Smooth muscle cell of the brain vasculature (primary cell): ENCODE results near the gene BICRAL.
"Not testable (repeated sequence)": the region's sequence is repeated elsewhere in the genome, so short reads cannot be mapped to it uniquely, and the experiment has no call there.

ENCODE experiments used
- DNase-seq: peaks from one replicate; pipeline ENCODE4 v3.0.0-alpha.2; 2012; ENCODE audit warnings: low read depth, low spot score

Gene BICRAL

DNA sequence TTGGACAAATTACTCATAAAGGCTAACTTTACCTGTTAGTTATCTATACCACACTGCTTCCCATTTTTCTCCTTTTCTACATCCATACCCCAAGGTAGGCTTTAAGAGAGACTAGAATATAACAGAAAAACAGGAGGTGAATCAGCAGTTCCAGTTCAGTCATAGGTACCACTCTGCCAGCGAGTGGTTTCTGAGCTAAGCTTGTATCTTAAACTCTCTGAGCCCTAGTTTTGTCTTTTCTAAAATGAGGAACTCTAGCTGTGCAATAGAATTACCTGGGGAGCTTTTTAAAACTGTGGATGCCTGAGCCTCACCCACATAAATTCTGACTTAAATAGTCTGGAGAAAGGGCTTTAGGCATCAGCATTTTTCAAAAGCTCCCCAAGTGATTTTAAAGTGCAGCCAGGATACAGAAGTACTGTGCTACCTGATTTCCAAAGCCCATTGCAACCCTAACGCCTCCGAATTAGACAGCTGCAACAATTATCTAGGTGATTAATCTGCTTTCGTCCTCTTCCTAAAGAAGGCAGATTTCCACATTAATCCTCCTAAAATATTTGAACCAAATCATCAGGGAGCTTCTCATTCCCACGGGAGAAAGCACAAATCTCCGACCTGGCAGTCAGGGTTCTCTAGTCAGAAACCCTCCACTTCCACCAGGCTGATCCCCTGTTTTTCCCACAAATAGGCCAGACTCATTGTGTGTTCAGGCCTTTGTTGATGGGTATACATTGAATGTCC, 60.2 kb downstream of the BICRAL start:
- no peak for DNase-seq

DNA sequence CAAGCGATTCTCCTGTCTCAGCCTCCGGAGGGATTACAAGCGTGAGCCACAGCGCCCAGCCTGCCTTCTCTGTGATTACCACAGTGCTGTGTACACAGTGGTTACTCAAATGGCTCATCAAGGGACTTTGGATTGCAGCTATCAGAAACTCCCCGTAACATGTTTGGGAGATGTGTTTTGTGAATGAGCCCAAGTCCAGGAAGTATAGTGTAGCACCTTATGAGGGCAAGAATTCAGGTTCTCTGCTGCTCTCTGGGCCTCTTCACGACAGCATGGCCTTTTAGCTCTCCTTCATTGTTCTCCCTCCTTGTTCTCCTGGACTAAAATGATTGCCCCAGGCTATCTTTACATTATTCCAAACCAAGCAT, 63.5 kb downstream of the BICRAL start:
- no peak for DNase-seq

DNA sequence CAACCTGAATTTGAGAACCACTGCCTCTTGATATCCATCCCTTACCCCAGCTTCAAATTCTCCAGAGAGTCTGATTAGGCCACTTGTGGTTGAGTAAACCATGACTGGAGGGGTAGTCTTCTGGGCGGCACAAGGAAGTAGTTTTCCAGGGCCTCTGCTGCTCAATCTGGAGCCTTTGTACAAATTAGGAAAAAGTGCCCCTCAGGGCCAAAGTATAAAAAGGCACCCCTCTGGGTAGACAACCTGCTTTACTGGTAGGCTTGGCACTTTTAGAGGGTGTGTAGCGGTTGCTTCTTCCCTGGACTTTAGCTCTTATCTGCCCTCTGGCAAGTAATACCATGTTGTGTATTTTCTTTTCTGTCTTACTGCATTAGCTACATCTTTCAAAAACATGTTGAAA, 64.7 kb downstream of the BICRAL start:
- DNase-seq: no peak

DNA sequence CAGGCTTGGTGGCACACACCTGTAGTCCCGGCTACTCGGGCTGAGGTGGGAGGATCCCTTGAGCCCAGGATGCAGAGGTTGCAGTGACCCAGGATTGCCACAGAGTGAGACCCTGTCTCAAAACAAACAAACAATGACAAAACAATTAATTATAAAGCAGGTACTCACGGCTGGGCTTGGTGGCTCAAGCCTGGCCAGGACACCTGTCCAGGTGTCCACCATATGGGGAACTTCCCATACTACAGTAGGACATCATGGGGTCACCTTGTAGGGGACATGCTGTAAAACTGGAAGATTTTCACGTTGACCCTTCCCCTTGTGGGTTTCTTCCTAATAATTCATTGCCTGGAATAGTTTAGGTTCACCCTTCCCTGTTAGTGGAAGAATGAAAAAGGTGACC, 66.8 kb downstream of the BICRAL start:
- no peak for DNase-seq

DNA sequence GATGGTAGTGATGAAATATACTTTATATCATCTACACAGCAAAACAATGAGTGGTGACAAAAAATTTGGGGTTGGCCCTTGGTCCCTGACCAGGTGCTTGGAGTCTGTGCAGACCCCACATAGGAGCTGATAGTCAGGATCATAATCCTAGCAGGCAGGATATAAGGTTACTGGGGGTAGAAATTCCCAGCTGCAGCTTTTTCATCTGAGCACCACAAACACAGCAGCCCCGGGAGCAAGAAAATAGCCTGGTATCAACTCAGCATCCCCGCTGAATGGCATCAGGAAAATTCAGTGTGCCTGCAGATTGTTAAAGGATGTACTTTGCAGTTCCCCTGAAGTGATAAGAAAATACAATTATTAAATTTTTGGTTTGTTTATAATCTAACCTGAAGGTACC, 69.7 kb downstream of the BICRAL start:
- DNase-seq: no peak

DNA sequence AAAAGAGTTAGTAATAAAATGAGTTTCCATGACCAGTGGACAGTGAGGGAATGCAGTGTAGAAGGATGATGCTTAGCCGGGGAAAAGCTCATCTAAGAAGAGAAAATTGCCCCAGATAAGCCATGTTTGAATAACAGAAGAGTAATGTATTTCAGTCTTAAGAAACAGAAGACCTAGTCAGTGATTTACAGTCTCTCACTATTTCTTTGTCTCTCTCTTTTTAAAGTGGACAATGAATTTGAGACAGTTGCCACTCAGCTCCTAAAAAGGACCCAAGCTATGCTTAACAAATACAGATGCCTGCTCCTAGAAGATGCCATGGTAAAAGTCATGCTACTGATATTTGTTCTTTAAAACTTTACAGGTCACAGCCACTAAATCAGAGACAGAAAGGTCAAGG, 78.2 kb downstream of the BICRAL start:
- DNase-seq: no peak

DNA sequence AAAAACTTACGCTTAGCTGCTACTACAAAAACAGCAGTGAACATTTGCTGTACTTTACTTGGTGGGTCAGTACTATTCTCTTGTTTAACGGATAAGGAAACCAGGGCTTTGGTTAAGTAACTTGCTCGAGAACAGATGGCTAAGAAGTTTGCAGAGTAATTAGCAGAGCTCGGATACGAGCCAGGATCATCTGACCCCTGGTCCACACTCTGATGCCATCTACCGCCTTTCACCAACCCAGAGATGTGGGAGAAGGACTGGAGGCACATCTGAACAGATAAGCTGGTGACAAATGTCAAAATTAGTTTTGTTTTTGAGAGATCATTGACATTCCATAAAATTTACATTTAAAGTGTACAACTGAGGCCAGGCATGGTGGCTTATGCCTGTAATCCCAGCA, 78.6 kb downstream of the BICRAL start:
- no peak for DNase-seq

DNA sequence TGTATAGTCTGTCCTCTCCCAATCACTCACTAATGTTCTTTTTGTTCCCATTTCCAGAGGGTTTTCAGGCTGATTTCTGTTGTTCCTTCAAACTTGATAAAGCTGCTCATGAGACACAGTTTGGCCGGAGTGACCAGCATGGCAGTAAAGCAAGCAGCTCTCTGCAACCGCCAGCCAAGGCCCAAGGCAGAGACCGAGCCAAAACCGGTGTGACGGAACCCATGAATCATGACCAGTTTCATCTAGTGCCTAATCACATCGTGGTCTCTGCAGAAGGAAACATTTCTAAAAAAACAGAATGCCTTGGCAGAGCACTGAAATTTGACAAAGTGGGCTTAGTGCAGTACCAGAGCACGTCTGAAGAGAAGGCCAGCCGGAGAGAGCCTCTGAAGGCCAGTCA, 82.8 kb downstream of the BICRAL start:
- DNase-seq: no peak

DNA sequence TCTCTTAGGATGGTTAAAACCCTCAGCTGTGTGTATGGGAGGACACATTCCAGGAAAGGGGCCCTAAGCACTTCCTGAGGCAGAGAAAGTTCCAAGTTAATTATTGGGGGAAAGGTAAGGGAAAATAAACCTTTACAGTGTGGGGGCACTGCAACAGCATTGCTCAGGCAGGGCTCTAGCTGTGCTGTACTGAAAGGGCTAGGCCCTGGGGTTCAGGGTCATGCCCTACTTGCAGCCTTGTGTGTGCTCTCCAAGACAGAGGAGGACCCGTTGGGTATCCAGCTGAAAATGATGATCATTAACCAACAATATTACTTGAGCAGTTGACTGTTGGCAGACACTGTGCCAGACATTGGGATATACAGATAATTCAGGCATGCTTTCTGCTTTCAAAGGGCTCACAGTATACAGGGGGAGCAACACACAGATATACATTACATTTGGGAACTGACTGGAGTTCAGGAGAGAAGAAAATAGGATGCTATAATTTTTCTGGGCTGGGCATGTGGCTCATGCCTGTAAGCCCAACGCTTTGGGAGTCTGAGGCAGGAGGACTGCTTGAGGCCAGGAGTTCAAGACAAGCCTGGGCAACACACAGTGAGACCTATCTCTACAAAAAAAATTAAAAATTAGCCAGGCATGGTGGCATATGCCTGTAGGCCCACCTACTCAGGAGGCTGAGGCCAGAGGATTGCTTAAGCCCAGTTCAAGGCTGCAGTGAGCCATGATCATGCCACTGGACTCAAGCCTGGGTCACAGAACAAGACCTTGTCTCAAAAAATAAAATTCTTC, 88.5 kb downstream of the BICRAL start:
- DNase-seq: no peak

DNA sequence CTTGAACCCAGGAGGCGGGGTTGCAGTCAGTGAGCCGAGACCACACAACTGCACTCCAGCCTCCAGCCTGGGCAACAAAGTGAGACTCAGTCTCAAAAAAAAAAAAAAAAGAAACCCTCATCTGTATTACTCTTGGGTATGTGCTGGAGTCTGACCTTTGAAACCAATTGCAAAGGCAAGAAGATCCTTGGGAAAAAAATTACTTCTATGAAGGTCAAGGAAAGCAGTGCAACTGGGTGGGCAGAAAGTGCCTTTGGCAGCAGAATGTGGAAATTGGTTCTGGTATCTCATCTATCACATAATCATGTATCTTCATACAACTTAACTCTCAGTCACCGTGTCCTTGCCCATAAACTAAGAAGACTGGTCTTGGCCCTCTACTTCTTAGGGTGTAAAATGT, 89.9 kb downstream of the BICRAL start:
- DNase-seq: no peak

DNA sequence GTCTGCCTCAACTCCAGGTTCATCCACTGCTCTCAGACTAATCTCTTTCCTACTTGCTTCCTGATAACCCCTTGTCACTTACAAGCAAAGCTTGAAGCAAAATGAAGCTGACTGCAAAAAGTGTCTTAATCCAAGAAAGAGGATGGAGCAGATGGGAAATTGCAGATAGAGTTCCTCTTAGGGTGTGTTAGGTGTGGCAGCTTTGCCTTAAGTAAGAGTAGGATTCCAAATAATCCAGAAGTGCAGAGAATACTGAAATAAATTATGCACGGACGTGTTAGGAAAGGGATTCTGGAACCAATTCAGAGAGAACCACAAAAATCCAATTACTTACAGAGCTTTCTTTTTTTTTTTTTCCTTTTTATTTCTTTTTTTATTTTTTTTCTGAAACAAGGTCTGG, 91.5 kb downstream of the BICRAL start:
- DNase-seq: no peak

DNA sequence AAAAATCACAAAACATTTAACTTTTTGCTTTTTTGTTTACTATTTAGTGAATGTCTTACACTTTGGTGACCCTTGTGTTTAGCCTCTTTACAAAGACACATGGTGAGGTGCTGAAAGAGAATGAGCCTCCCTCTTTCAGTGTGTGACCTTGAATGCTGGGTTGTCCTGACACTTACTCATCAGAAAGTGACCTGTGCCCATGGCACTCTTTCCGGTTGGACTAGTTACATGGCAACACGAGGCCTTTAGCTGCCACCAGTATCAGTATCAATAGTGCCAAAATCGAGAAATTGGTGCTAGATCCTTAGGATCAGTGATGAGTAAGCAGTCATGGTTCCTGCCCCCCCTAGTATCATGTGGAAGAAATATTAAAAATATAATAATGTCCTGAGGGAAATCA, 95.8 kb downstream of the BICRAL start:
- no peak for DNase-seq

DNA sequence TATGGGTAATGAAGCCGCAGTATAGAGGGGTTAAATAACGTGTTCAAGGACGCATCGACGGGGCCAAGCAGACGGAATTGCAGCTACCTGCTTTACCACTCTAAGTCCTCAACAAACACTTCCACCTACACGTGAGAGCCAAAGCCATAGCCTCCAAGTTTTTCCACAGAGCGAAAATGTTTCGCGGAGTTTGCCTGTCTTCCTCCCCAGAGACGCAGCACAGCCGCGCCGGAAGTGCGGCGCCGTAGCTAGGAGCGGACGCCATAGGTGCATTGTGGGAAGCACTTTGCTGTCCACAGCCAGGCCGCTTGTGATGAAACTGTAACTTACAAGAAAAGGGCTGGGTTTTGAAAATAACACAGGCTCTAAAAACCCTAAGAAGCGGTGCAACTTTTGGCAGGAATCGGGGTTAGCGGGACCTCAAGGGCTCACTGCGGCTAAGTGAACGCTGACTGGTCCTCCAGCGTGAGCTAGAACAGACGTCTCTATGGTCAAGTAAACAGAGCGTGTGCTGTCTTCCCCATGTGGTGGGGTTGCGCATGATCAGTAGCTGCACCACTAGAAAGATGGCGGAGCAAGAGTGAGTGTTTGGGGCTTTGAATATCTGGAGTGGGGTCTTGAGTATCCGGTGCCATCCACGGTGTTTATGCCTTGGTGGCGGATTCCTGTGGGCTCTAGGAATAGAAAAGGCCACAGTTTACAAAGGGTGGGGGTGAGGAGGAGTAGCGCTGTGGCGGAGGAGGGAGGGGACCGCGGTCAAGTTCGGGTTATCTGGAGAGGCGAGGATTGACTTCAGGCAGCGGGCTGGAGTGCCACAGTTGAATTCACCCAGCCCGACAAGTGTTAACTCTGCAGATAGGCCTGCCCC, 97.8 kb downstream of the BICRAL start, which contains the start of gene RPL7L1:
TSS of gene RPL7L1 (plus strand) at position 245 of the 868 bp plus-strand sequence. CDS start at position 540, 295 bp downstream.
- peak; percentile 70 for DNase-seq

DNA sequence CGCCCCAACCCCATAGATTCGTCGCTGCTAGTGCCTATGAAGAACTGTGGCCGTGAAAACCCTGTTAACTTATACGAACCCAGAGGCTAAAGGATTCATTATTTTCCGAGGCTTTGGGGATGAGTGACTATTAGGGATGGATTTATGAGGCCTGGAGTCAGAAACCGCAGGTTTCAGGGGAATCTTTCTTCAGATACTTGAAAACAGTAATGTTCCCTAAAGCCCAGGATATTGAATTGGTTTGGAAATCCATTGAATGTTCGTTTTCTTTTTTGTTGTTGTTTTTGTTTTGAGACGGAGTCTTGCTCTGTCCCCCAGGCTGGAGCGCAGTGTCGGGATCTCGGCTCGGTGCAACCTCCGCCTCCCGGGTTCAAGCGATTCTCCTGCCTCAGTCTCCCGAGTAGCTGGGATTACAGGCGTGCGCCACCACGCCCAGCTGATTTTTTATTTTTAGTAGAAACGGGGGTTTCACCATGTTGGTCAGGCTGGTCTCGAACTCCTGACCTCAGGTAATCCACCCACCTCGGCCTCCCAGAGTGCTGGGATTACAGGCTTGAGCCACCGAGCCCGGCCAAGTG, 98.5 kb downstream of the BICRAL start:
- DNase-seq: not testable (repeated sequence)

DNA sequence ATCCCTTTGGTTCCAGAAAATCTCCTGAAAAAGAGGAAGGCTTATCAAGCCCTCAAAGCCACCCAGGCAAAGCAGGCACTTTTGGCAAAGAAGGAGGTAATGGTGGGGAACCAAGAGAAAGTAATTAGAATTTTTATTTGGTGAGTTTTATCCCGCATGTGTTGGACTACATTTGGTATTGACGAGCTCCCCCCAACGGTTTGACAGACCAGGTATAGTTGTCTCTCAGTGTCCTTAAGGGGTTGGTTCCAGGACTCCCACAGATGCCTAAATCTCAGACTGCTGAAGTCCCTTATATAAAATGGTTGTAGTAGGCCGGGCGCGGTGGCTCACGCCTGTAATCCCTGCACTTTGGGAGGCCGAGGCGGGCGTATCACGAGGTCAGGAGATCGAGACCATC, 99.0 kb downstream of the BICRAL start:
- not testable (repeated sequence) for DNase-seq

DNA sequence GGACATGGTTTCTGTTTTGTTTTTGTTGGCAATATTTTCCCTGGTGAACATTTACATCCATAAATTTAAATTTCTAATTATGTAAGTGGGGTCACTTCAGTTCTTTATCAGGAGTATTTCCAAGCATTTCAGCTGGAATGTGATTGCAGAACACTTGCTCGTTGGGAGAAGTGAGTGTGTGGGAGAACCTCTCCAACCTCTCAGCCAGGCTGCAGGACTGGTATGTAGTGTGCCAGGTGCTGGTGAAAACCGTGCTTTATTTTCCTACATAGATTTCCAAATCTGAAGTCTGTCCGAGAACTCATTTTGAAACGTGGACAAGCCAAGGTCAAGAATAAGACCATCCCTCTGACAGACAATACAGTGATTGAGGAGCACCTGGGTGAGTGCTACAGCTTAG, 103.8 kb downstream of the BICRAL start:
- DNase-seq: no peak

DNA sequence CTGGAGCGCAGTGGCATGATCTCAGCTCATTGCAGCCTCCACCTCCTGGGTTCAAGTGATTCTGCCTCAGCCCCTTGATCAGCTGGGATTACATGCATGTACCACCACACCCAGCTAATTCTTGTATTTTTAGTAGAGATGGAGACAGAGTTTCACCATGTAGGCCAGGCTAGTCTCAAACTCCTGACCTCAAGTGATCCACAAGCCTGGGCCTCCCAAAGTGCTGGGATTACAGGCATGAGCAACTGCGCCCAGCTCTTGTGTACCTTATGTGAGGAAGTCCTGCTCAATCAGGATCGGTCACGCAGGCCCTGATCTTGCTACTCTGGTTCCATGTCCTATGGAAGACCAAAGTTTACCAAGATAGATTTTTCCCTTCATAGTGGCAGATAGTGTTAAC, 106.3 kb downstream of the BICRAL start:
- DNase-seq: not testable (repeated sequence)

DNA sequence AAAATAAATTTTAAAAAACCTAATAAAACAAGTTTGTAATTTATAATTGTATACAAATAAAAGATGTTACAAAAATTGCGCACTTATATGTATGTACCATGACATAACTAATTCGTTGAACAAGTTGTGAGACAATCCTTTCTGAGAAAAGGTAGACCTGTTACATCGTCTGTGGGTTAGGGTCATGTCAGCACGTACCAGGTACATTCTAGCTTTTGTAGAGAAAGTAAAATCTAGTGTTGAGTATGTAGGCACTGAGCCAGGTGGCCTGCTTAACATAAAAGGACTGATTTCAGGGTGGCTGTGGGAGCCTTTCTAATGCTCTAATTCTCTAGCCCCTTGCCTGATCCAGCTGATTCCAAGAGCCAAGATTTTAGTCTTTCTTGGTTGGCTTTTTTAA, 108.0 kb downstream of the BICRAL start:
- DNase-seq: no peak

DNA sequence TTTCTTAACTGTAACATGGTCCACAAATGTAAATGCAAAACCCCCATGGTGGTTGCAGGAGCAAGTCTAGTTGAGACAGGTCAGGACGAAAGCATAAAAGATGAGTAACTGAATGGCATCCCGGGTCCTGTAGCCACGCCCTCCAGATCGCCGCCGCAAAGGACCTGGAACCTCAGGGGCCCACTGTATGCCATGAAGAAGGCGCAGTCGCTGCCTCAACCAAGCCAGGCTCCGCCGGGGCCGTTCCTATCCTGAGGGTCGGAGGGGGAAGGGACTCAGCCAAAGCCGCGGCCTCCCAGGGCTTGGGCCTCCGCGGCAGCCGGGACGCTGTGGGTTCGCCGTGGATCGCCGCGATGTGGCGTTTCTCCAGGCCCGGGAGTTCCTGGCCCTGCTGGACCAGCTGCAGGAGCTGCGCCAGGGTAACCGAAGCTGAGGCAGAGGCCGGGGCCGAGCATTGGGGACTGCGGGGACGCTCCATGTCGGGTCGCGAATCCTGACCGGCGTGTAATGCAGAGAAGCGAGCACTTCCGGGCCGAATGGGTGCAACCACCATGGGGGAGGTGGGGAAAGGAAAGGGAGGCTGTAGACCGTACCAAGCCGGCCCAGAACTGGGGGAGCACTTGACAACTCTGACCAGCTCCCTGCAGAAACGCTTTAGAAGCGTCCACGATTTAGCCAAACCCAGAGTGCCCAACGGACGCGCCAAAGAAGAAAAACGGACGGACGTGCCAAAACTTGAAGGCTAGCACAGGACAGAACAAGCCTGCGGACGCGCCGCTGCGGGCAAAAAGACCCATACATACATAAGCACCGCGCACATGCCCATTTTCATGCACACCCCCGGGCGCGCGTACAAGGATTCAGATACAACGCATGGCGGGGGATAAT, 108.7 kb downstream of the BICRAL start:
- DNase-seq: peak; percentile 86

DNA sequence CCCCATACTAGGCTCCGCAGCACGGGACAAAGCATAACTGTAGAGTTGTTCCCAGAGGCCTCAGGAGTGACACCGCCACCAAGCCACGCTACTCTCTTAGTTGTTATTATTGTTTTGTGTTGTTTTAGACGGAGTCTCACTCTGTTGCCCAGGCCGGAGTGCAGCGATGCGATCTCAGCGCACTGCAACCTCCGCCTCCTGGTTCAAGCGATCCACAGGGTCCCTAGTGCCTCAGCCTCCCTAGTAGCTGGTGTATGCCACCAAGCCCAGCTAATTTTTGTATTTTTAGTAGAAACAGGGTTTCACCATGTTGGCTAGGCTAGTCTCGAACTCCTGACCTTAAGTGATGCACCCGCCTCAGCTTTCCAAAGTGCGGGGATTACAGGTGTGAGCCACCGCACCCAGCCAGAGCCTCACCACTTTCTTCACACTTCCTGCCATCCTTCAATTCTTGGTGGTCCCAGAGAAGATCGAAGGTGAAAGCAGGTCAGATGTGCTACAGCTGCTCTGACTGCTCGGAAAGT, 109.4 kb downstream of the BICRAL start:
- DNase-seq: no peak
